ENCODE results near the gene PLIN5. TPM values are rescaled to one million over a fixed set of nuclear protein-coding genes. Genes with fewer than 3 reads are reported as not detected.
"Not testable (repeated sequence)": the region's sequence is repeated elsewhere in the genome, so short reads cannot be mapped to it uniquely, and the experiment has no call there.

Gene PLIN5
- total and polyA plus RNA-seq, 2 experiments from 2014 or later, result 5.8 to 6.4 TPM

DNA sequence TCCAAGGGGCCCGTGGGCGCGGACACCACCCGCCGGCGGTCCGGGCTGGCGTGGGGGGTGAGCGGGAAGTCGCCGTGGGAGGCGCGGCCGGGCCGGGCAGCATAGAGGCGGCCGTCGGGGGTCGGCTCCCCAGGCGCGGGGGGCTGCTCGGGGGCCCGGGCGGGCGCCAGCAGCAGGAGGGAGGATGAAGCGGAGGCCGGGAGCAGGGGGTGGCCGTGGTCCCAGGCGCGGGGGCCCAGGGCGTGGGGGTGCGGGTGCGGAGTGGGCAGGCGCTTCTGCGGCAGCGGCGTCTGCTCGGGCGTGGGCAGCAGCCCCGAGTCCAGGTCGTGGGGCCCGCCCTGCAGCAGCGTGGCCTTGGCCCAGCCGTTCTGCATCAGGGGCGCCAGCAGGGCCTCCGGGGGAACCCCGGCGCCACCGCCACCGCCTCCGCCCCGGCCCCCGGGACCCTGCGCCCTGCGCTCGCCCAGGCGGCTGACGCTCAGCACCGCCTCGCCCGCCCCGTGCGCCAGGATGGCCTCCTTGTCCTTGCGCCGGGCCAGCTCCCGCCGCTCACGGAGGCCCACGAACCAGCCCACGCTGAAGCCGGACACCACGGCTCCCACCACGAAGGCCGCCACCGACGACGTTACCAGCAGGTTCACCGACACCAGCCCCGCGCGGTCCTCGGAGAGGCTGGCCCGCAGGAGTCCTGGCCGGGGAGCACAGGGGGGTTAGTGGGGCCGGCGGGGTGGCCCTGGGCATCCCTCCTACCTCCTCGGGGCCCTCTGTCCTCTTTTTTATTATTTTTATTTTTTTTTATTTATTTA is 9.0 kb upstream of the PLIN5 start:
- no peak overlapping the region for H3K27ac ChIP-seq

DNA sequence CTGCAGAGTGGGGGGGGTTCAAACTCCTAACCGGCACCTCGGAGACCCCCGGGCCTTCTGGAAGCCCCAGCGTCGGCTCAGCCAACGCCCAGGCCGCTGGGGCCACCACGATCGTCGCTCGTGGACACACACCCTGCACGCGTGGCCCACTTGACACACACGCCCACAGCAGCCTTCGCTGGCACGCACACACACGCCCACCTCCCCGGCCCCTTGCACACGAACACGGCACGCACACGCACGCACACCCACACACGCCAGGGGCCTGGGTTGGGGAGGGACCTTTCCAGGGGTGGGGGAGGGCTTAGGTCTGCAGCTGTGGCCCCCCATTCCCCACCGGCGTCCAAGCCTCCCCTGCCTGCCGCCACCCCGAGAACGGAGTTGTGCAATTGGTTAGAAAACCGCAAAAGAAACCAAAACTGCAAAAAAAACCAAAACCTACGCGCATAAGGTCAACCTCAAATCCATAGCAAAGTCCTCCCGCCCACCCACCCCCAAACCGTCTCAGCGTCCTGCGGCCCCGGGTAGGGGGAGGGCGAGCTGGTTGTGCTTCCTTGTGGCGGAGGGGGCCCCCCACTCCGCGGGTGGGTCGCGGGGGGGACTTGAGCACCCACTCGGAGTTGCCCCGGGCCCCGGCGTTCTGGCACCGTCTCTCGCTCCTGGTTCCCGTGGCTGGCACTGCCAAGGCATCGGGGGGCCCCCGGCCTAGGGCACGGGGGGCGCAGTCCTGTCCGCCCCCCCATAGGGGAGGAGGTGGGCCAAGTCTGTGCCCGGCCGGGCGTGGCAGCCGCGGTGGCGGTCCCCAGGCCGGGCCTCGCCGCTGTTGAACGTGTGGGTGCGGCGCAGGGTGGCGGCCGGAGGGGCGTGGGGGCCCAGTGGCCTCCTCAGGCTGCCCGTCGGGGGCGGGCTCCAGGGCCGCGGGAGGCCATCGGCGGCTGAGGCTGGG is 8.1 kb upstream of the PLIN5 start:
- no peaks in the 10 kb centered on the region for H3K9me3 ChIP-seq (ENCODE audit: low read depth)
- no peaks in the 10 kb centered on the region for H3K27me3 ChIP-seq
- TF ChIP-seq, protein P1, sequence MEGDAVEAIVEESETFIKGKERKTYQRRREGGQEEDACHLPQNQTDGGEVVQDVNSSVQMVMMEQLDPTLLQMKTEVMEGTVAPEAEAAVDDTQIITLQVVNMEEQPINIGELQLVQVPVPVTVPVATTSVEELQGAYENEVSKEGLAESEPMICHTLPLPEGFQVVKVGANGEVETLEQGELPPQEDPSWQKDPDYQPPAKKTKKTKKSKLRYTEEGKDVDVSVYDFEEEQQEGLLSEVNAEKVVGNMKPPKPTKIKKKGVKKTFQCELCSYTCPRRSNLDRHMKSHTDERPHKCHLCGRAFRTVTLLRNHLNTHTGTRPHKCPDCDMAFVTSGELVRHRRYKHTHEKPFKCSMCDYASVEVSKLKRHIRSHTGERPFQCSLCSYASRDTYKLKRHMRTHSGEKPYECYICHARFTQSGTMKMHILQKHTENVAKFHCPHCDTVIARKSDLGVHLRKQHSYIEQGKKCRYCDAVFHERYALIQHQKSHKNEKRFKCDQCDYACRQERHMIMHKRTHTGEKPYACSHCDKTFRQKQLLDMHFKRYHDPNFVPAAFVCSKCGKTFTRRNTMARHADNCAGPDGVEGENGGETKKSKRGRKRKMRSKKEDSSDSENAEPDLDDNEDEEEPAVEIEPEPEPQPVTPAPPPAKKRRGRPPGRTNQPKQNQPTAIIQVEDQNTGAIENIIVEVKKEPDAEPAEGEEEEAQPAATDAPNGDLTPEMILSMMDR (IDR thresholded peaks at IDR 0.05; ENCODE audit: poor library complexity), result no peak
- no peak for TF ChIP-seq EZH2phosphoT487 (IDR thresholded peaks at IDR 0.05; ENCODE audit: low read depth, severe bottlenecking, unreplicated experiment)
- no peak for TF ChIP-seq EZH2 (IDR thresholded peaks at IDR 0.05; ENCODE audit: borderline replicate concordance)
- H3K4me2 ChIP-seq, result no peak overlapping the region
- no peak overlapping the region for H2AFZ ChIP-seq
- H3K79me2 ChIP-seq, result no peaks in the 10 kb centered on the region
- 99% methylated on average over 29 of the region's 77 CpGs for WGBS (ENCODE audit: low lambda C conversion rate, missing lambda C conversion rate)
- no peaks in the 10 kb centered on the region for H3K4me1 ChIP-seq (ENCODE audit: insufficient read depth)
- H4K20me1 ChIP-seq (ENCODE audit: insufficient read depth, poor library complexity, severe bottlenecking), result no peaks in the 10 kb centered on the region
- H3K9me2 ChIP-seq (replicated peaks; ENCODE audit: insufficient read depth), result no peaks in the 10 kb centered on the region
- no peak overlapping the region for H3K27ac ChIP-seq
- H3K36me3 ChIP-seq (replicated peaks; ENCODE audit: insufficient read depth, low read depth), result no peaks in the 10 kb centered on the region
- no peak overlapping the region for H3K4me3 ChIP-seq
- DNase-seq (ENCODE audit: low spot score), result peak; percentile 3

More for the DNA sequence above, 9.0 kb upstream of the PLIN5 start:
- TF ChIP-seq EZH2 (IDR thresholded peaks at IDR 0.05; ENCODE audit: borderline replicate concordance) (no peak), EZH2phosphoT487 (IDR thresholded peaks at IDR 0.05; ENCODE audit: low read depth, severe bottlenecking, unreplicated experiment) (no peak)
- TF ChIP-seq, protein P1 (IDR thresholded peaks at IDR 0.05; ENCODE audit: poor library complexity), result no peak
- Histone ChIP-seq H3K36me3 (replicated peaks; ENCODE audit: insufficient read depth, low read depth) (no peaks in the 10 kb centered on the region), H3K4me1 (ENCODE audit: insufficient read depth) (no peaks in the 10 kb centered on the region), H3K79me2 (no peaks in the 10 kb centered on the region), H3K4me2 (no peak overlapping the region), H3K9me2 (replicated peaks; ENCODE audit: insufficient read depth) (no peaks in the 10 kb centered on the region), H3K9me3 (ENCODE audit: low read depth) (no peaks in the 10 kb centered on the region), H3K4me3 (no peak overlapping the region), H4K20me1 (ENCODE audit: insufficient read depth, poor library complexity, severe bottlenecking) (no peaks in the 10 kb centered on the region), H3K27me3 (no peaks in the 10 kb centered on the region), H2AFZ (no peak overlapping the region)
- DNase-seq (ENCODE audit: low spot score), result peak; percentile 1
- 98% methylated on average over 22 of the region's 87 CpGs for WGBS (ENCODE audit: low lambda C conversion rate, missing lambda C conversion rate)

DNA sequence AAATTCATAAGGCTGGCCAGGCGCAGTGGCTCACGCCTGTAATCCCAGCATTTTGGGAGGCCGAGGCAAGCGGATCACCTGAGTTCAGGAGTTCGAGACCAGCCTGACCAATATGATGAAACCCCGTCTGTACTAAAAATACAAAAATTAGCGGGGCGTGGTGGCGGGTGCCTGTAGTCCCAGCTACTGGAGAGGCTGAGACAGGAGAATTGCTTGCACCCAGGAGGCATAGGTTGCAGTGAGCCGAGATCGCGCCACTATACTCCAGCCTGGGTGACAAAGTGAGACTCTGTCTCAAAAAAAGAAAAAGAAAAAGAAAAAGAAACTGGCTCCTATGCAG is 6.8 kb upstream of the PLIN5 start:
- H3K4me2 ChIP-seq; H3K27ac ChIP-seq; H2AFZ ChIP-seq; H3K4me3 ChIP-seq; H4K20me1 ChIP-seq (ENCODE audit: insufficient read depth, poor library complexity, severe bottlenecking); H3K9me2 ChIP-seq (replicated peaks; ENCODE audit: insufficient read depth); DNase-seq (ENCODE audit: low spot score); H3K4me1 ChIP-seq (ENCODE audit: insufficient read depth); H3K27me3 ChIP-seq; H3K36me3 ChIP-seq (replicated peaks; ENCODE audit: insufficient read depth, low read depth); H3K79me2 ChIP-seq; H3K9me3 ChIP-seq (ENCODE audit: low read depth): not testable (repeated sequence)
- WGBS (ENCODE audit: low lambda C conversion rate, missing lambda C conversion rate), result 94% methylated on average over 12 of the region's 12 CpGs
